KOPT-K1 (cell line): ENCODE results near the gene NPAS3.

Experiments used
- H3K27ac ChIP-seq: fragments of 200-600 bp; sonication (generic); 2 replicates; pipeline ENCODE4 v1.5.1; 2016; ENCODE audit warnings: antibody characterized with exemption, mild to moderate bottlenecking, low read depth, low read length; ENCODE audit not compliant: poor library complexity, severe bottlenecking
- H3K36me3 ChIP-seq: fragments of 200-600 bp; sonication (generic); 2 replicates; pipeline ENCODE4 v1.5.1; 2017; ENCODE audit warnings: antibody characterized with exemption, mild to moderate bottlenecking, low read length, moderate library complexity; ENCODE audit not compliant: insufficient read depth
- H3K9me3 ChIP-seq: fragments of 200-600 bp; sonication (generic); 2 replicates; pipeline ENCODE4 v1.5.1; 2017; ENCODE audit warnings: antibody characterized with exemption, low read length, mild to moderate bottlenecking; ENCODE audit not compliant: insufficient read depth, poor library complexity, severe bottlenecking

NPAS3 gene

DNA sequence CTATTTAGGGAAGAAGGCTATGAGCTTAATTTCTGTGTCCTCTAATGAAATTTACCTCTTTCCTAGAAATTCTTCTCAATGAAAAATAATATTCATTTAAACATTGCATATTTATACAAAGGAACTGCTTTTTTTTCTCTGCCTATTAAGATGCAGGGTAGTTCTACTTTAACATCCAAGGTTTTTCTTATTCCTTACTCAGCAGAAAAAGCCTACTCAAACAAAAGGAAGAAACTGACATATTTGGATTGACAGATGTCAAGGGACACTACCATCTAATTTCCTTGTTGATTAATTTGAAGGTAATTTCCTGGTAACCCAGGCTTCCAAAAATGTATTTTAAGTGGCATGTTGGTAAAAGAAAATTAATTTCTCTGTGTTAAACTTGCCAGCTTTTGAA lies 819.9 kb downstream of the NPAS3 start:
- no peaks in the 10 kb centered on the region for H3K9me3 ChIP-seq
- H3K36me3 ChIP-seq, result no peaks in the 10 kb centered on the region
- H3K27ac ChIP-seq, result no peak overlapping the region

DNA sequence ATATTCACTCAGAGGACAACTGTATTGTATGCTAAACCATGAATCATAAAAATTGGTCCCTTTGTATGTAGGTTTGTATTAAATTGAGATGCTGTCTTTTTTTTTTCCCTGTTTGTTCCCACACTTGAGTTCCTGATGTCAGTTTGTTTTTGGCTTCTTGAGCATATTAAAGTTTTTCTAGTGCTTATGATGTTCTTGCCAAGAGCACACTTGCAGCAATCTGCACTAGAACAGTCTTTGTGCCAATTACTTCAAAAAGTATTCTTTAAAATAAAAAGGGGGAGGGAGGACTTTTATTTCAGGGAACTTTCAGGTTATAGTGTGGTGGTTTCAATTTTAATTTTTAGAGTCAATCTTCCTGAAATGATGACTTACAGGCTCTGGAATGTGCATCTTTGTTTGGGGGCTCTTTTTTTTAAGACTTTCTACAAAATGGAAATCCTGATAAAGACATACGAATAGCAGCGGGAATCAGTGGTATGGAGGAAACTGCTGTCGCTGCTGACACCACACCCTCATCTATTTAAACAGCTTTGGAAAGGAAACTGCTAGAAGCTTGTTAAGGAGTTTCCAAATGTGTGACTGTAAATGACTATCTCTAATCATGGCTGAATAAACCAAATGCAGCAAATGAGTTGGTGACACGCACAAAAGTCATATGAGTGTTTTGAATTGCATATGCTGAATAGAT lies 823.6 kb downstream of the NPAS3 start:
- Histone ChIP-seq H3K36me3 (no peaks in the 10 kb centered on the region), H3K27ac (no peak overlapping the region), H3K9me3 (no peaks in the 10 kb centered on the region)

GRCh38 chr14:33764876-33765650 lies 826.4 kb downstream of the NPAS3 start:
- no peaks in the 10 kb centered on the region for H3K36me3 ChIP-seq
- no peaks in the 10 kb centered on the region for H3K9me3 ChIP-seq
- H3K27ac ChIP-seq, result no peak overlapping the region

DNA sequence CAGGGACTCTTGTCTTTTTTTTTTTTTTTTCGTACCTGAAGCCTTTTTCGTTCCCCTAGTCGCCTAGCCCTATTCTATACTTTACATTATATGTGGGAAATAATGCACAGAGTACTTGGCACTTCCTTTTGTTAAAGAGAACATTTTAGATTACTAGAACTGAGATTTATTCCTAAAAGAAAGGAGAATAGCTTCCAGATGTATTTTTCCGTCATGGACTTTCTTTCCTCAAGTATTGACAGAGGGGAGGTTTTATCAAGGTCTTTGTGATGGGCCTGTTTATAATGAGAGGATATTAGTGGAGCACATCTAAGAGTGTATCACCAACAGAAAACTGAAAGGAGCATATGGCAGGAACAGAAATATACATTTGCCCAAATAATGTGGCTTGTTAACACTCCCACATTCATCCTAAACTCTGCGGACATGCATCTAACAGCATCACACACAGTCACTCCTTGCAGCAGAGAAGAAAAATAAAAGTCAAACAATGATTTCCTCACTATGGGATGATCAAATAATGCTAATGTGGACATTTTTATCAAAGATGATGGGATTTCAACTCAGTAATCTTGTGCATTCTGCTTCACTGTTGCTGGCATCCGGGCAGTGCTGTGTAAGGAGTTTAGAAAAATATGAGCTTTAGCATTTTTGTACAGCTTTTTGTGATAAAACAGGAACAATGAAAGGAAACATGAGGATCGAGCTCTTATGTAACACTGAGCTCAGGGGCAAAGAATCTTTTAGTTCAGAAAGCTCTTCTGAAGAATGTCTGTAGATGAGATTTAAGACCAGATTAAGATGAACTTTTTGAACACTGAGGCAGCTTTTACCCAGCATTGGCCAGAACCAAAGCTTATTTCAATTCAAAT lies 829.1 kb downstream of the NPAS3 start:
- Histone ChIP-seq H3K9me3 (no peaks in the 10 kb centered on the region), H3K27ac (no peak overlapping the region), H3K36me3 (no peaks in the 10 kb centered on the region)

GRCh38 chr14:33768458-33768830 lies 829.8 kb downstream of the NPAS3 start:
- Histone ChIP-seq H3K27ac (no peak overlapping the region), H3K9me3 (no peaks in the 10 kb centered on the region), H3K36me3 (no peaks in the 10 kb centered on the region)

- no peaks in the 10 kb centered on the region for H3K36me3 ChIP-seq
- H3K27ac ChIP-seq, result no peak overlapping the region
- no peaks in the 10 kb centered on the region for H3K9me3 ChIP-seq
These were observed 834.7 kb downstream of the NPAS3 start for GRCh38 chr14:33773205-33774030.

DNA sequence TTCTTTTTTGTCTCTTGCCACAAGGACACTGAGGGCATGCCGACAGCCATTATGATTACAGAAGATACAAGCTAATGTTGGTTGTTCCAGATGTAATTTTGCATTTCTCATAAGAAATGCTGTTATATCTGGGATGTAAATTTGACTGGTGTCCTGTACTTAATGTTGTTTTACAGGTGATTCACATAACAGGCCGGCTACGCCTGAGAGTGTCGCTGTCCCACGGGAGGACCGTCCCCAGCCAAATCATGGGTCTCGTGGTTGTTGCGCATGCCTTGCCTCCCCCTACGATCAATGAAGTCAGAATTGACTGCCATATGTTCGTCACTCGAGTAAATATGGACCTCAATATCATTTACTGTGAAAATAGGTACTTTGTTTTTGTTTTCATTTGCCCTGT lies 835.5 kb downstream of the NPAS3 start:
- H3K27ac ChIP-seq, result no peak overlapping the region
- H3K36me3 ChIP-seq, result no peaks in the 10 kb centered on the region
- no peaks in the 10 kb centered on the region for H3K9me3 ChIP-seq

DNA sequence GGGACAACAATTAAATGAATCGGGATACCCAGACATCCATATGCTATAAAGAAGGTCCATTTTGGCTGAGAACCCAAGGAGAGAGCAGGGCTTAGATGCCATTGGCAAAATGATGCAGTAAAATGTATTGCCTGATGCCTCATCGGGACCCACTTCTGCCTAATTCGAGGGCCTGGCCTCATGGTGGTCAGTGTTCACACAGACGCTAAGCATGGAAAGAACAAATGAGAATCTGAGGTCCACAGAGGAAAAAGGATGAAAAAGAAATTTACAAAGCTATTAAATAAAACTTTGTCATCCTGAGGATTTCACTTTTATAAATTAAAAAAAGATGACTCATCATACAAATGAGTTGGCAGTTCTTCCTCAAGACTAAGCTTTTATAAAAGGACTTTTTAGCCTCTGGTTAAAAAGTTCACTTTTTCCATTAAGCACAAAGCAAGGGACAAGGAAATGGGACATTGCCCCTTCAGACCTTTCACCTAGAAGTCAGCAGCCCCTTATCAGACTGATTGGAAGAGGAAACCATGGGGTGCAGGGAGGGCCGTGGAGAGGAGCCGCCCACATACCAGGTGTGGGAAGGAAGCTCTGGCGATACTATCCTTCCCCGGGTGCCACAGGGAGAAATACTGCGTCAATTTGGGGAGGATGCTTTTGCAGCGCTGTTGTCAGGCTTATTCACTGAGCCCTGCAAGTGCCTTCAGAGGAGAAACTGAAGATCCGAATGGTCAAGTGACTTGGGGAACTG lies 836.2 kb downstream of the NPAS3 start:
- Histone ChIP-seq H3K36me3 (no peaks in the 10 kb centered on the region), H3K27ac (no peak overlapping the region), H3K9me3 (no peaks in the 10 kb centered on the region)

GRCh38 chr14:33776871-33777270 lies 838.2 kb downstream of the NPAS3 start:
- no peaks in the 10 kb centered on the region for H3K9me3 ChIP-seq
- H3K36me3 ChIP-seq, result no peaks in the 10 kb centered on the region
- H3K27ac ChIP-seq, result no peak overlapping the region

DNA sequence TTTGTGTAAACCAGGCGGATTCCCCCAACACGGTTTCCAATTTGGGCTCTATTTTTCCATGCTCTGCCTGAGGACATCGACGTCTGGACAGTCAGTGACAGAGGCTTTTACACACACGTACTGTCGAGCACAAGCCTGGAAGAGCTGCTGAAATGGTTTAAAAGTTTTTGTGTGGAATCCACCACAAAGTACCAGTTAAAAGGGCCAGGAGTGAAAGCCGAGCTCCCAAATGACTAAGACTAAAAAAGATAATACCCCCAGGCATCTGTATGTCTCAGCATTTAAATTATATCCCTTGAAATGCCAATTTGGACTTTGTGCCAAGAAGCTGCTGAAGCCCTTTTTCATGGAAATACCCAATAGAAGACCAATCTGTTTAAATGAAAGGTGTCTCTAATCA lies 839.0 kb downstream of the NPAS3 start:
- no peaks in the 10 kb centered on the region for H3K9me3 ChIP-seq
- no peak overlapping the region for H3K27ac ChIP-seq
- no peaks in the 10 kb centered on the region for H3K36me3 ChIP-seq

DNA sequence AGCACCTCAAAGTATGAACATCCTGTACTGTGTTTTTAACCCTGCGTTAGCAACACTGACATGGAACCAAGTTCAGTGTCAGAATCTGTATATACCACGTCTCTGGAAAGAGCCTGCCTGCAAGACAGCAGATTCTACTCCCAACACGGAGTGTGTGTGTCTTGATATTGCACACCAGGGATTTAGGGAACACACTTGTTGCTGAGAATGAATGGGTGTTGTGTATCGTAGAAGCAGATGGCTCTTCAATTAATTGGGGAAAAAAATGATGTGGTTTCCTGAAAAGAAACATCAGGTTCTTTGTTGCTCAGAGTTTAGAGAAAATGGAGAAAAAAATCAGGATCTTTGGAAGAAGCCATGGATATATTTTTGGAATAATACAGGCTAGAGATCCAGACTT lies 841.4 kb downstream of the NPAS3 start:
- H3K27ac ChIP-seq, result no peak overlapping the region
- H3K36me3 ChIP-seq, result no peaks in the 10 kb centered on the region
- H3K9me3 ChIP-seq, result no peaks in the 10 kb centered on the region

DNA sequence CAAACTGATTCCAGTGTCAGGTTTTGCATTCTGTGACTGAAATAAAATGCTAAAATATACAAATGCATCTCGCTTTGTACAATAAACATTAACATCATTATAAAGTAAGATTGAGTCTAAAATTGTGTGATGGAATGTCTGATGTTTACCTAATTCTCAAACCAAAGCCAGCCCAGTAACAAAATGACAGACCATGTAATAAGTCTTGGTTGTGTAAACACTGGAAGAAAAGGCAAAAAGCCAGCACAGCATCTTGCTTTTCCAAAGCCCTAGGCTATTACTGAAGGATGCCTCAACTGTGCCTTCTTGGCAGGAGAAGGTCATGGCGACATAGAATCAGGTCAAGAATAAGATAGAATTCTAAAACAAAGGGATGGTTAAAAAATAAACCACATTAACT lies 842.6 kb downstream of the NPAS3 start:
- Histone ChIP-seq H3K36me3 (no peaks in the 10 kb centered on the region), H3K9me3 (no peaks in the 10 kb centered on the region), H3K27ac (no peak overlapping the region)

GRCh38 chr14:33782923-33783322 lies 844.2 kb downstream of the NPAS3 start:
- H3K27ac ChIP-seq, result no peak overlapping the region
- H3K9me3 ChIP-seq, result no peaks in the 10 kb centered on the region
- H3K36me3 ChIP-seq, result no peaks in the 10 kb centered on the region
